Erythroblast (primary cell): Measurements from ENCODE around the gene CEP95.
"Not testable (repeated sequence)": the region's sequence is repeated elsewhere in the genome, so short reads cannot be mapped to it uniquely, and the experiment has no call there.

Experiments
- DNase-seq, 2 experiments: peaks; one replicate each; lab custom pipeline; 2025; lab: John Stamatoyannopoulos, UW
- GATA1 ChIP-seq: IDR thresholded peaks from 2 replicates; pipeline ENCODE4 v1.6.1; 2011; ENCODE audit warnings: low read depth, mild to moderate bottlenecking, control low read depth, low read length, moderate library complexity
- POLR2A ChIP-seq: IDR thresholded peaks from 2 replicates; pipeline ENCODE4 v1.6.1; 2011; ENCODE audit warnings: mild to moderate bottlenecking, low read length

Gene CEP95, protein sequence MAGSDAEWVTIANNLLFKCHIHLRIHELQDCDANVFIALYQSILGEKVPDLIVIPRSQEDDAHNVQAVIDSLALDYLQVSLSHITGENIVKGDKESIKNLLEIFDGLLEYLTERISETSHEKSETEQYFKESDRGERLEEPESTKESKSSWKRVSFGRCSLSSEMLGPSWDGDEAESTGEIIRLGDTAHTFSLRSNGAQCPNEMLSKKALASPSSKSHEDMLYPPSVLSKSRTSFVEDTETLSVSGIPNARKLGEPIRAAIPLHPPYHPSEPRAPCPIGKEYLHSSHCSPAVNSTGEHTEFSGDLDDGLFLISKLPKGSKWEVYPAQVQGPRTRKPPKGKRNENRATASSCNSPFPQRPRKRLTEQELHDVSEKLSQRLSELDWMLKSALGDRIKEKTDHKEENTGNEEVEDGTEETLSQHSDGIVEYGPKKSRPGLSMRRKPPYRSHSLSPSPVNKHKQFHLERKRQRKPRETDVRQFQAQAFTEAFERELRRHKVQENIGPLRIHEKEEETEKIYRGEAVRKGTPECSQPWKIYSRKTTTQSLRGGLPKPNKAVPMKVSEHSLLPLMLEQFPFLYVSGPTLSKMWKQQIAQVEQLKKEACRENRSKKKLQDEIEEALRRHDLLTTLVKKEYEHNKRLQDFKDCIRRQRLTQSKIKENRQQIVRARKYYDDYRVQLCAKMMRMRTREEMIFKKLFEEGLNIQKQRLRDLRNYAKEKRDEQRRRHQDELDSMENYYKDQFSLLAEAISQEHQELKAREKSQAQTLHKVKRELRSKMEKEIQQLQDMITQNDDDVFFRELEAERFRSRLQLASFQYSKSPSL

DNA sequence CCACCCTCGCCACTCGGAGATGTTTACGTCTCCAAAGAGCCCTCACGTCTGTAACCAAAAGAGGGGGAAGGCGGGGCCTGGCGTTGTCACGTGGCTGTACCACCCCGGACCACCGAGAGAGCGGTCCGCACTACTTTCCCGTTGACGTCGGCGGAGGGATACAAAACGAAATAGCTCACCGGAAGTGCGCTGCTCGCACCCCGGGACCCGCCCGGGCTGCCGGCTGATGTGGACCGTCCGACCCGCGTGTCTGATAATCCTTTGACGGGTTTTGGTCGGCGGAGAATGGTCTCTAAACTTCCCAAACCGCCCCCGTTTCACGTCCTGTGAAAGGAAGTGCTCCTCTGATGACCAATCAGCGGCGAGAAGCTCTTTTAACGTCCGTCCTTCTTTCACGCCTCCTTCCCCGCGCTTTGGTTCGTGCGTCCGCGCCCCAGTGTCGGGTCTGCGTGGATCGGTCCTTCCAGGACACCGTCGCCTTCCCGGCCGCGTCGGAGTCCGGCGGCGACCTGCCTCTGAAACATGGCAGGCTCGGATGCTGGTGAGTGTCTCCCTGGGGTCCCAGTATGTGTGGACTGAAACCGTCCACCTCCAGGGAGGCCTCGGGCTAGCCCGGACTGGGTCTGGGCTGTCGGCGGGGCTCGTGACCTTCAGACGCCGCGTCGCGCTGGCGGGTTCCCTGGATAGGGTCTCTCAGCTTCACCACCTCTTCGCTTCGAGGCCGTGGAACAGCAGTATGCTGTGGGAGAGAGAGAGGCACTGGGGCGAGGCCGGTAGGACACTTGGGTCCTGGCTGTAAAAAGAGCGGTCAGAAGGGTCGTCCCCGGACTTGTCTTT lies at the start of gene CEP95:
Gene CEP95 (plus strand): TSS at position 402 of the 837 bp plus-strand sequence. CDS start 121 bp downstream, at position 523.
- peak; percentile 88 for TF ChIP-seq POLR2A
- no peak for TF ChIP-seq GATA1
- DNase-seq, result peak; percentile 99

DNA sequence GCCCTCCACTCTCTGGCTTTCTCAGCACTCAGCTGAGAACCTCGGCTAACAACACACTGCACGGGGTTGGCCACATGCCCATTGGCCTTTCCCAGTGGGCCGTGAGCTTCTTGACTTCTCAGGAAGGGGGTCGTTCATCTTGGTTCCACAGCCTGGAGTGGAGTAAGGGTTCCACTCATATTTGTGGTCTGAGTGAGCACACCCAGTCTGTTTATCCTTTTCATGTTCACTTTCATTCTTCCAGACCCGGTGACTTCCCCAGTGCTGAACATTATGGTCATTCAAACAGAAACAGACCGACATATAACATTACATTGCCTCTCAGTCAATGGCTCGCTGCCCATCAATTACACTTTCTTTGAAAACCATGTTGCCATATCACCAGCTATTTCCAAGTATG lies 49.6 kb upstream of the CEP95 start:
- DNase-seq, result no peak
- no peak for TF ChIP-seq GATA1
- TF ChIP-seq POLR2A, result no peak

DNA sequence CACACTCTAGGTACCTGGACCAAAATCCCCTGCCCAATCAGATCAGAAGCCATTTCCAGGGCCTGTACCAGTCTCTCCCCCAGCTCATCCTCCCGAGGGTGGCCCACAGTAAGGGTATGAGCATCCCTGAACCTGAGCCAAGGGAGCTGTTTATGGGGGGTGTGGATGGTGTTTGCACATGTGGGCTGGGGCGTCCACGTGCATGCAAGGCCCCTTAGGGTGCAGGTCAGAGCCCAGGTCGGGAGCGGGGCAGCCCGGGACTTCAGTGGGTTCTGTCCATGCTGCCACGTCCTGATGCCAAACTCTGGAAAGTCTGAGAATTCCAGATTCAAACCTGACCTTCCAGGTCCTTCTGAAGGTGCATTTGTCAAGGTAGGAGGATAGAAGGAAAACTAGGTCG lies 48.0 kb upstream of the CEP95 start:
- TF ChIP-seq GATA1 (no peak), POLR2A (no peak)
- no peak for DNase-seq

DNA sequence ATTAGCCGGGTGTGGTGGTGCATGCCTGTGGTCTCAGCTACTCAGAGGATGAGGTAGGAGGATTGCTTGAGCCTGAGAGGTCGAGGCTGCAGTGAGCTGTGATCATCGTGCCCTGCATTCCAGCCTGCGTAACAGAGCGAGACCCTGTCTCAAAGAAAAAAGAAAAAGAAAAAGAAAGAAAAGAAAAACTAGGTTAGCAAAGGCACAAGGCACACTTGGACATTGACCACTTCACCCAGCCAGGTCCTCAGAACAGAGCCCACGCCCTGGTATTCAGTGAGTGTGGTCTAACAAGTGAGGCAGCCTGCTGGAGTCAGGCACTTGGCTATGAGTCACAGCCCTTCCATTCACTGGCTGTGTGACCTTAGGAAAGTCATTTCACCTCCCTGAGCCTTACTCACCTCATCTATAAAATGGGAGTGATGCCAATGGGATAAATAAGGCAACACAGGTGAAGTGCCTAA lies 47.5 kb upstream of the CEP95 start:
- TF ChIP-seq GATA1, result no peak
- TF ChIP-seq POLR2A, result no peak
- no peak for DNase-seq

DNA sequence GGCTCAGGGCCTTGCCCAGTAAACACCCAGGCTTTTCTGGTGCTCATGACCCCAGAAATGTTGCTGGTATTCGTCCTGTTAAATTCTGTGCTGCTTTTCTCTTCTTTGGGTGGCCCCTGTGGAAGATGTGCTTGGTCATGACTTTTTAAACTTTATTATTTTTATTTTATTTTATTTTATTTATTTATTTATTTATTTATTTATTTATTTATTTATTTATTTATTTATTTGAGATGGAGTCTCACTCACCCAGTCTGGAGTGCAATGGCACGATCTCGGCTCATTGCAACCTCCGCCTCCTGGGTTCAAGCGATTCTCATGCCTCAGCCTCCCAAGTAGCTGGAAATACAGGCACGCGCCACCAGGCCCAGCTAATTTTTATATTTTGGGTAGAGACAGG lies 47.0 kb upstream of the CEP95 start:
- not testable (repeated sequence) for DNase-seq

DNA sequence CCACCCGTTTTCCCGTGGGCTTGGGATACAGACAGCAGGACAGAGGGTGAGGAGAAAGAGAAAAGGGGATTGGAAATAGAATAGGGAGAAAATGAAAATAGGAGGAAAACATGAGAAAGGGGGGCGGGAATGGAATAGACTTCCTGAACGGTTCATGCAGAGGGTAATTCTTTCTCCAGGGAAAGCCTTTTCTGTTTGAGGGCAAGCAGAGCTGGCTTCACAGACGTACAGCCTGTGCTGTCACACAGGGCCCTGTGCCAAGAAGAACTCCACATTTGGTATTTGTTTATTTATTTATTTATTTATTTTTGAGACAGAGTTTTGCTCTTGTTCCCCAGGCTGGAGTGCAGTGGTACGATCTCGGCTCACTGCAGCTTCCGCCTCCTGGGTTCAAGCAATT lies 45.8 kb upstream of the CEP95 start:
- TF ChIP-seq GATA1 (no peak), POLR2A (no peak)
- no peak for DNase-seq

DNA sequence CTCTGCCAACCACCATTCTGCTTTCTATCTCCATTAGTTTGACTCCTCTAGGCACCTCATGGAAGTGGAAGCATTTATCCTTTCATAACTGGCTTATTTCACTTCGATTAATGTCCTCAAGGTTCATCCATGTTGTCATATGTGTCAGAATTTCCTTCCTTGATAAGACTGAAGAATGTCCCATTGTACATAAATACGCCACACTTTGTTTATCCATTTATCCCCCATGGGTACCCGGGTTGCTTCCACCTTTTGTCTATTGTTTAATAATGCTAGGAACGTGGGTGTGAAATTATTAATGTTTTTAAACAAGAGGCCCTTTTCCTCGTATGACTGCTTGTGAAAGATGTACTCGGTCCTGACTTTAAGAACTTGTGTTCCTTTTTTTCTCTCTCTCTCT lies 45.0 kb upstream of the CEP95 start:
- no peak for TF ChIP-seq POLR2A
- TF ChIP-seq GATA1, result no peak
- DNase-seq, result no peak

DNA sequence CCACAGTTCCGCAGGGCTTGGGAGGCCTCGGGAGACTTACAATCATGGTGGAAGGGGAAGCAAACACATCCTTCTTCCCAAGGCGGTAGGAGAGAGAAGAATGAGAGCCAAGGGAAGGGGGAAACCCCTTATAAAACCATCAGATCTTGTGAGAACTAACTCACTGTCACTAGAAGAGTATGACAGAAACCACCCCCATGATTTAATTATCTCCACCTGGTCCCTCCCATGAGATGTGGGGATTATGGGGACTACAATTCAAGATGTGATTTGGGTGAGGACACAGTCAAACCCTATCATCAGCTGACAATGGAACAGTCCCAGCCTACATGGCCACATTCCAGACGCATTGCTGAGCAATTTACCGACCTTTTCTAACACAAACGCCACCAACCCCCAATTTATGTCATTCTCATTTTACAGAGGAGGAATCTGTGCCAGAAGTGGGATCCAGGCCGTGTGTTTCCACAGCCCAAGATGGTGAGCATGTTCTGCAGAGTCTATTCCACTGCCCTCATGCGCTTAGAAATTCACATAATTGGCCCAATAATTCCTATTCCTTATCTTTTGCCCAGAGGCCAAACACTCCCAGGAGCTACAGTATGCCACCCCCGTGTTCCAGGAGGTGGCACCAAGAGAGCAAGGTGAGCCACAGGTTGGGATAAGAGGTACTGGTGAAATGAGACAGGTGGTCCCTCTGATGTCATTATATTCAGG lies 40.6 kb upstream of the CEP95 start:
- DNase-seq, result no peak
- no peak for TF ChIP-seq POLR2A
- no peak for TF ChIP-seq GATA1

DNA sequence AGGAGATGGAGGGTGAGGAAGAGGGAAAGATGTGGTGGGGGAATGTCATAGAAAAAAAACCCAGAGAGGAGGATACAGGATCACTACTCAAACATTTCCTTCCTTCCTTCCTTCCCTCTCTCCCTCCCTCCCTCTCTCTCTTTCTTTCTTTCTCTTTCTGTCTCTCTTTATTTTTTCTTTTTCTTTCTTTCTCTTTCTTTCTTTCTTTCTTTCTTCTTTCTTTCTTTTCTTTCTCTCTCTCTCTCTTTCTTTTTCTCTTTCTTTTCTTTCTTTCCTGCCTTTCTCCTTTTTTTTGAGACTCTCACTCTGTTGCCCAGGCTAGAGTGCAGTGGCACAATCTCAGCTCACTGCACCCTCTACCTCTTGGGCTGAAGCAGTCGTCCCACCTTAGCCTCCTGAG lies 39.9 kb upstream of the CEP95 start:
- DNase-seq, result not testable (repeated sequence)

DNA sequence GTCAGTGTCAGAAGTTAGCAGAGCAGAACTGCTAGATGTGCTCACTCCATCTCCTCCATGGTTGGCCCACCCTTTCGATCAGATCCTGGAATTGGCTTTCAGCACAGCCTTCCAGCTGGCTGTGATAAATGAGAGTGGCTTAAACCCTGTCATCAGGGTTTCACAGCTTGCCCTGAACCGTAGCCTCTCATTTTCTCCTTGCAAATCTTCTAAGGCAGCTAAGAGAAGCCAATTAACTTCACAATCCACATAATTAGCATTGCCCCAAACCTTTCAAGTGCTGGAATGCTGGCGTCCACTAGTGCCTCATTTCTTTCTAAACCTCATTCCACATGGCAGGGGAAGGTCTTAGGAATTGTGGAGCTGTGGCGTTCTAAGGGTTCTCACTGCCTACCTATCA lies 36.2 kb upstream of the CEP95 start:
- no peak for DNase-seq
- TF ChIP-seq POLR2A (no peak), GATA1 (no peak)

DNA sequence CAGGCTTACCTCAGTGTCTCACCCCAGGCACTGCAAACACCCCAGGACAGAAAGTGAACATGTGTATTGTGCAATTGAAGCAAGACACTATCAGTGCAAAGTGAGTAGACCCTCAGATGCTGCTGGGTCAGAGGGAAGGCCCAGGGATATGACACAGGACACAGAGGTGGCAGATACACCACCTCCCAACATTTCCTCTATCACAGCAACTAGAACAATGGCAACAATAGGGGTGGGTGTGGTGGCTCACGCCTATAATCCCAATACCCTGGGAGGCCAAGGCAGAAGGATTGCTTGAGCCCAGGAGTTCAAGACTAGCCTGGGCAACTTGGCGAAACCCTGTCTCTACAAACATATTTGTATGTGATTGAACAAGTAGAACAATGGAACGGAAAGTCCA lies 35.3 kb upstream of the CEP95 start:
- TF ChIP-seq POLR2A, result no peak
- no peak for TF ChIP-seq GATA1

DNA sequence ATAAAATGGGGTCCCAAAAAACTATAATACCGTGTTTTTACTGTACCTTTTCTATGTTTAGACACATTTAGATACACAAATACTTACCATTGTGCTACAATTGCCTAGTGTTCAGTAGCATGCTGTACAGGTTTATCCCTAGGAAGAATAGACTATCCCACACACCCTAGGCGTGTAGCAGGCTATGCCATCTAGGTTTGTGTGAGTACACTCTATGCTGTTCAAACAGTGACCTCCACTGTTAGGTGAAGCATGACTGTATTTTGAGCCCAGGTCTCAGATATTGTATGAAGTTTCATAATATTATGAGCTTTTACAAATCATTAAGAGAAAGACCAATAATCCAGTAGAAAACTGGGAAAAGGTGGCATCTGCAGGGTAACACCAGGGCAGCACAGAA lies 34.2 kb upstream of the CEP95 start:
- DNase-seq, result no peak
- TF ChIP-seq POLR2A (no peak), GATA1 (no peak)

More for the DNA sequence above, 35.3 kb upstream of the CEP95 start:
- no peak for DNase-seq

DNA sequence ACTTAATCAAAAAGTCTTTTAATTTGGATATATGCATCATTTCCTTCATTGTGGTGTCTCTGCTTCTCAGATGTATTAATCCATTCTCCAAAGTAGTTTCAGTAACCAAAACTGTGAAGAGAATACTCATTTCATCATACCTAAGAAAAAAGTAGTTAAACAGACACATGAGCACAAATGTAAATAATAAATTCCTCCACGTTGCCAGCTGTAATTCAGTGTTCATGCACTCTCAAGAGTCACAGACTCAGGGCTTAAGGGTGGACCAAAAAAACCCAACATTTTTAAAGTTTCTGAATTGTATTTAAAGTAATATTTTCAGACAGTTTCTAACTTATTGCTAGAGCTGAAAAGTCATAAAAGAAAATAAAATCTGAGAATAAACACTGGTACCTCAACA lies 28.9 kb upstream of the CEP95 start:
- DNase-seq, result no peak

More for the DNA sequence above, 28.9 kb upstream of the CEP95 start:
- TF ChIP-seq POLR2A, result no peak
- TF ChIP-seq GATA1, result no peak
